ENCODE data around the gene ADRB1. TPM values are rescaled to one million over a fixed set of nuclear protein-coding genes. Genes with fewer than 3 reads are reported as not detected.

Gene ADRB1
- total and polyA plus RNA-seq, 2 donors from 2014 or later = 0.72 to 1.4 TPM

DNA sequence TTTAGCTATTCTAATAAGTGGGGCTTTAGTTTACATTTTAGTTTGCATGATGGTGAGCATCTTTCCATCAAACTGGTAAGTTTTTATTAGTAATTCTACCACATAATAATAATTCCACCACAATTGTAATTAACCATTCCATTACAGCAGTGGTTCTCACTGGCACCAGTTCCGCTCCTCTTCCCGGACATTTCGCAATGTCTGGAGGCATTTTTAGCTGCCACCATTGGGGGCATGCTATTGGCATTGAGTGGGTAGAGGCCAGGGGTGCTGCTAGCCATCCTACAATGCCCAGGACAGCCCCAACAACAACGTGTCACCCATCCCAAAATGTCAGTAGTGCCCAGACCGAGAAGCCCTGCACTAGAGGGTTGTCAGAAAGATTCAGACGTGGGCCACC, 31.4 kb downstream of the ADRB1 start:
- FAIRE-seq = no peak
- TF ChIP-seq, protein P1, sequence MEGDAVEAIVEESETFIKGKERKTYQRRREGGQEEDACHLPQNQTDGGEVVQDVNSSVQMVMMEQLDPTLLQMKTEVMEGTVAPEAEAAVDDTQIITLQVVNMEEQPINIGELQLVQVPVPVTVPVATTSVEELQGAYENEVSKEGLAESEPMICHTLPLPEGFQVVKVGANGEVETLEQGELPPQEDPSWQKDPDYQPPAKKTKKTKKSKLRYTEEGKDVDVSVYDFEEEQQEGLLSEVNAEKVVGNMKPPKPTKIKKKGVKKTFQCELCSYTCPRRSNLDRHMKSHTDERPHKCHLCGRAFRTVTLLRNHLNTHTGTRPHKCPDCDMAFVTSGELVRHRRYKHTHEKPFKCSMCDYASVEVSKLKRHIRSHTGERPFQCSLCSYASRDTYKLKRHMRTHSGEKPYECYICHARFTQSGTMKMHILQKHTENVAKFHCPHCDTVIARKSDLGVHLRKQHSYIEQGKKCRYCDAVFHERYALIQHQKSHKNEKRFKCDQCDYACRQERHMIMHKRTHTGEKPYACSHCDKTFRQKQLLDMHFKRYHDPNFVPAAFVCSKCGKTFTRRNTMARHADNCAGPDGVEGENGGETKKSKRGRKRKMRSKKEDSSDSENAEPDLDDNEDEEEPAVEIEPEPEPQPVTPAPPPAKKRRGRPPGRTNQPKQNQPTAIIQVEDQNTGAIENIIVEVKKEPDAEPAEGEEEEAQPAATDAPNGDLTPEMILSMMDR (IDR thresholded peaks at IDR 0.05; ENCODE audit: borderline replicate concordance, extremely low read depth, insufficient read depth) = no peak

GRCh38 chr10:114077347-114077746, 33.7 kb downstream of the ADRB1 start:
- TF ChIP-seq, protein P1 (IDR thresholded peaks at IDR 0.05; ENCODE audit: borderline replicate concordance, extremely low read depth, insufficient read depth) = no peak
- no peak overlapping the region for H3K9ac ChIP-seq (ENCODE audit: low read length in 3 of 3)
- no peak for FAIRE-seq
- H3K36me3 ChIP-seq (ENCODE audit: control insufficient read depth in 2 of 3, insufficient read depth in 3 of 3, low read length in 3 of 3) = no peaks in the 10 kb centered on the region
- intact Hi-C loops (cut with DNase I) = no loop called here
- no peaks in the 10 kb centered on the region for H3K4me1 ChIP-seq (ENCODE audit: control insufficient read depth in 2 of 3, insufficient read depth in 2 of 3, low read depth in 1 of 3, low read length in 3 of 3)
- no peak overlapping the region for H3K4me3 ChIP-seq (ENCODE audit: low read length in 3 of 3)
- H3K27ac ChIP-seq (ENCODE audit: low read depth in 2 of 2, low read length in 2 of 2) = no peak overlapping the region
- no peaks in the 10 kb centered on the region for H3K9me3 ChIP-seq (ENCODE audit: control insufficient read depth in 2 of 3, insufficient read depth in 1 of 3, low read length in 3 of 3)
- DNase-seq = no peak
- no peaks in the 10 kb centered on the region for H3K27me3 ChIP-seq (ENCODE audit: control insufficient read depth, insufficient read depth, low read length)

More for the DNA sequence above, 31.4 kb downstream of the ADRB1 start:
- Histone ChIP-seq H3K27me3 (ENCODE audit: control insufficient read depth, insufficient read depth, low read length) (no peaks in the 10 kb centered on the region), H3K4me3 (ENCODE audit: low read length in 3 of 3) (no peak overlapping the region), H3K27ac (ENCODE audit: low read depth in 2 of 2, low read length in 2 of 2) (no peak overlapping the region), H3K36me3 (ENCODE audit: control insufficient read depth in 2 of 3, insufficient read depth in 3 of 3, low read length in 3 of 3) (no peaks in the 10 kb centered on the region), H3K4me1 (ENCODE audit: control insufficient read depth in 2 of 3, insufficient read depth in 2 of 3, low read depth in 1 of 3, low read length in 3 of 3) (no peaks in the 10 kb centered on the region), H3K9me3 (ENCODE audit: control insufficient read depth in 2 of 3, insufficient read depth in 1 of 3, low read length in 3 of 3) (no peaks in the 10 kb centered on the region), H3K9ac (ENCODE audit: low read length in 3 of 3) (no peak overlapping the region)
- no peak for DNase-seq
- intact Hi-C loops (cut with DNase I) = no loop called here

DNA sequence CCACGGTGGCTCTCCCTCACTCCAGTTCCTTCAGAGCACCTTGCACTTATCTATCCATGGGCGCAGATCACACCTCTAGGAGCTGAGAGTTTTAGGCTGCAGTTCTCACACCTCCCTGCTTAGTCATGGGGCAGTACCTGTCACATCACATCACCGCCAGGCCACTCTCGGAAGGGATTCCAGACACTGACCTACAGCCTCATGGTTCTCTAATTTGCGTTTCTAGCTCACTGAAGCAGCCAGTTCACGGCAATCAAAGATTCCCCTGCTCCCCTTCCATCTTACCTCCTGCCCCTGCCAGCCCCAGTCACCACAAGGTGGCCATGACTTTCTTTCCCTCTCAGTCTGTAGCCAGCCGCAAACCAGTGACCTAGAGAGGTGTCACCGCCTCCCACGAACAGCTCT, 34.2 kb downstream of the ADRB1 start:
- Histone ChIP-seq H3K27me3 (ENCODE audit: control insufficient read depth, insufficient read depth, low read length) (no peaks in the 10 kb centered on the region), H3K4me1 (ENCODE audit: control insufficient read depth in 2 of 3, insufficient read depth in 2 of 3, low read depth in 1 of 3, low read length in 3 of 3) (no peaks in the 10 kb centered on the region), H3K4me3 (ENCODE audit: low read length in 3 of 3) (no peak overlapping the region), H3K9ac (ENCODE audit: low read length in 3 of 3) (no peak overlapping the region), H3K27ac (ENCODE audit: low read depth in 2 of 2, low read length in 2 of 2) (no peak overlapping the region), H3K9me3 (ENCODE audit: control insufficient read depth in 2 of 3, insufficient read depth in 1 of 3, low read length in 3 of 3) (no peaks in the 10 kb centered on the region), H3K36me3 (ENCODE audit: control insufficient read depth in 2 of 3, insufficient read depth in 3 of 3, low read length in 3 of 3) (no peaks in the 10 kb centered on the region)
- no peak for FAIRE-seq
- intact Hi-C loops (cut with DNase I) = no loop called here
- TF ChIP-seq, protein P1 (IDR thresholded peaks at IDR 0.05; ENCODE audit: borderline replicate concordance, extremely low read depth, insufficient read depth) = no peak
- no peak for DNase-seq

GRCh38 chr10:114078346-114078745, 34.7 kb downstream of the ADRB1 start:
- H3K27ac ChIP-seq (ENCODE audit: low read depth in 2 of 2, low read length in 2 of 2) = no peak overlapping the region
- TF ChIP-seq, protein P1 (IDR thresholded peaks at IDR 0.05; ENCODE audit: borderline replicate concordance, extremely low read depth, insufficient read depth) = no peak
- H3K27me3 ChIP-seq (ENCODE audit: control insufficient read depth, insufficient read depth, low read length) = no peaks in the 10 kb centered on the region
- no peaks in the 10 kb centered on the region for H3K36me3 ChIP-seq (ENCODE audit: control insufficient read depth in 2 of 3, insufficient read depth in 3 of 3, low read length in 3 of 3)
- FAIRE-seq (no peak), DNase-seq (no peak)
- H3K4me3 ChIP-seq (ENCODE audit: low read length in 3 of 3) = no peak overlapping the region
- intact Hi-C loops (cut with DNase I) = no loop called here
- no peak overlapping the region for H3K9ac ChIP-seq (ENCODE audit: low read length in 3 of 3)
- no peaks in the 10 kb centered on the region for H3K9me3 ChIP-seq (ENCODE audit: control insufficient read depth in 2 of 3, insufficient read depth in 1 of 3, low read length in 3 of 3)
- H3K4me1 ChIP-seq (ENCODE audit: control insufficient read depth in 2 of 3, insufficient read depth in 2 of 3, low read depth in 1 of 3, low read length in 3 of 3) = no peaks in the 10 kb centered on the region
